Activated naive CD8-positive, alpha-beta T cell treated with anti-CD3 and anti-CD28 coated beads for 36 hours (primary cell): ENCODE data around the gene GRID1. TPM values are rescaled to one million over a fixed set of nuclear protein-coding genes. Genes with fewer than 3 reads are reported as not detected.
"Not testable (repeated sequence)": the region's sequence is repeated elsewhere in the genome, so short reads cannot be mapped to it uniquely, and the experiment has no call there.

Experiments used
- DNase-seq: peaks from one replicate; pipeline ENCODE4 v3.0.0; 2021
- H3K27ac Mint-ChIP-seq: one replicate; pipeline ENCODE4 v1.8.0; 2022; ENCODE audit warnings: mild to moderate bottlenecking, moderate library complexity, mixed read lengths
- H3K27me3 Mint-ChIP-seq: one replicate; pipeline ENCODE4 v1.8.0; 2022; ENCODE audit warnings: mild to moderate bottlenecking, mixed read lengths
- H3K36me3 Mint-ChIP-seq: one replicate; pipeline ENCODE4 v1.8.0; 2021; ENCODE audit warnings: mild to moderate bottlenecking, mixed read lengths
- H3K4me1 Mint-ChIP-seq: one replicate; pipeline ENCODE4 v1.8.0; 2021; ENCODE audit warnings: mixed read lengths
- H3K4me3 Mint-ChIP-seq: one replicate; pipeline ENCODE4 v1.8.0; 2022; ENCODE audit warnings: mild to moderate bottlenecking, moderate library complexity, mixed read lengths
- H3K9me3 Mint-ChIP-seq: one replicate; pipeline ENCODE4 v1.8.0; 2022; ENCODE audit warnings: mixed read lengths
- total RNA-seq, 2 experiments: library from RNA; stranded (reverse); gene quantifications; one replicate each; pipeline ENCODE4 v1.2.3, GENCODE V29; 2021

The GRID1 gene
- total RNA-seq, 2 experiments from 2014 or later: not detected

- DNase-seq: no peak
- Mint-ChIP-seq H3K36me3 (no peaks in the 10 kb centered on the region), H3K4me1 (no peaks in the 10 kb centered on the region), H3K9me3 (no peaks in the 10 kb centered on the region), H3K27me3 (peaks cover 4% of the 10 kb centered on the region), H3K4me3 (no peak overlapping the region), H3K27ac (no peak overlapping the region)
Observed at GRCh38 chr10:85859859-85860258, 506.7 kb downstream of the GRID1 start.

- no peak for DNase-seq
- Mint-ChIP-seq H3K27ac (no peak overlapping the region), H3K4me1 (no peaks in the 10 kb centered on the region), H3K36me3 (no peaks in the 10 kb centered on the region), H3K27me3 (peaks cover 4% of the 10 kb centered on the region), H3K9me3 (no peaks in the 10 kb centered on the region), H3K4me3 (no peak overlapping the region)
Observed at GRCh38 chr10:85858776-85859515, 507.6 kb downstream of the GRID1 start.

GRCh38 chr10:85857791-85858190 is 508.8 kb downstream of the GRID1 start:
- DNase-seq: no peak
- Mint-ChIP-seq H3K27me3 (peaks cover 4% of the 10 kb centered on the region), H3K36me3 (no peaks in the 10 kb centered on the region), H3K27ac (no peak overlapping the region), H3K9me3 (no peaks in the 10 kb centered on the region), H3K4me3 (no peak overlapping the region), H3K4me1 (no peaks in the 10 kb centered on the region)

GRCh38 chr10:85857305-85857704 is 509.3 kb downstream of the GRID1 start:
- H3K36me3 Mint-ChIP-seq: no peaks in the 10 kb centered on the region
- peaks cover 4% of the 10 kb centered on the region for H3K27me3 Mint-ChIP-seq
- no peak for DNase-seq
- no peak overlapping the region for H3K4me3 Mint-ChIP-seq
- H3K27ac Mint-ChIP-seq: no peak overlapping the region
- H3K9me3 Mint-ChIP-seq: no peaks in the 10 kb centered on the region
- no peaks in the 10 kb centered on the region for H3K4me1 Mint-ChIP-seq

- Mint-ChIP-seq H3K27ac (no peak overlapping the region), H3K36me3 (no peaks in the 10 kb centered on the region), H3K4me3 (no peak overlapping the region), H3K4me1 (no peaks in the 10 kb centered on the region), H3K9me3 (no peaks in the 10 kb centered on the region), H3K27me3 (no peaks in the 10 kb centered on the region)
- no peak for DNase-seq
Observed at GRCh38 chr10:85851934-85852333, 514.7 kb downstream of the GRID1 start.

GRCh38 chr10:85851325-85851724 is 515.3 kb downstream of the GRID1 start:
- Mint-ChIP-seq H3K27ac (no peak overlapping the region), H3K36me3 (no peaks in the 10 kb centered on the region), H3K9me3 (no peaks in the 10 kb centered on the region), H3K4me3 (no peak overlapping the region), H3K27me3 (no peaks in the 10 kb centered on the region), H3K4me1 (no peaks in the 10 kb centered on the region)
- DNase-seq: no peak

- no peaks in the 10 kb centered on the region for H3K4me1 Mint-ChIP-seq
- H3K36me3 Mint-ChIP-seq: no peaks in the 10 kb centered on the region
- H3K27me3 Mint-ChIP-seq: no peaks in the 10 kb centered on the region
- DNase-seq: no peak
- no peak overlapping the region for H3K4me3 Mint-ChIP-seq
- no peak overlapping the region for H3K27ac Mint-ChIP-seq
- no peaks in the 10 kb centered on the region for H3K9me3 Mint-ChIP-seq
Observed at GRCh38 chr10:85850736-85851135, 515.9 kb downstream of the GRID1 start.

GRCh38 chr10:85849315-85849714 is 517.3 kb downstream of the GRID1 start:
- no peaks in the 10 kb centered on the region for H3K9me3 Mint-ChIP-seq
- no peak for DNase-seq
- no peaks in the 10 kb centered on the region for H3K27me3 Mint-ChIP-seq
- no peak overlapping the region for H3K27ac Mint-ChIP-seq
- no peaks in the 10 kb centered on the region for H3K36me3 Mint-ChIP-seq
- no peak overlapping the region for H3K4me3 Mint-ChIP-seq
- H3K4me1 Mint-ChIP-seq: no peaks in the 10 kb centered on the region

- Mint-ChIP-seq H3K36me3 (no peaks in the 10 kb centered on the region), H3K27me3 (no peaks in the 10 kb centered on the region), H3K4me1 (no peaks in the 10 kb centered on the region), H3K27ac (no peak overlapping the region), H3K4me3 (no peak overlapping the region), H3K9me3 (no peaks in the 10 kb centered on the region)
- no peak for DNase-seq
Observed at GRCh38 chr10:85848756-85849155, 517.8 kb downstream of the GRID1 start.

GRCh38 chr10:85847085-85847484 is 519.5 kb downstream of the GRID1 start:
- no peaks in the 10 kb centered on the region for H3K36me3 Mint-ChIP-seq

GRCh38 chr10:85838660-85839059 is 527.9 kb downstream of the GRID1 start:
- DNase-seq, H3K27me3 Mint-ChIP-seq, H3K4me3 Mint-ChIP-seq, H3K4me1 Mint-ChIP-seq, H3K36me3 Mint-ChIP-seq, H3K27ac Mint-ChIP-seq: not testable (repeated sequence)
- H3K9me3 Mint-ChIP-seq: peaks cover 29% of the 10 kb centered on the region

More at GRCh38 chr10:85847085-85847484, 519.5 kb downstream of the GRID1 start:
- Mint-ChIP-seq H3K4me3 (no peak overlapping the region), H3K27me3 (no peaks in the 10 kb centered on the region), H3K4me1 (no peaks in the 10 kb centered on the region), H3K27ac (no peak overlapping the region), H3K9me3 (no peaks in the 10 kb centered on the region)
- DNase-seq: no peak

- Mint-ChIP-seq H3K9me3 (peaks cover 20% of the 10 kb centered on the region), H3K36me3 (no peaks in the 10 kb centered on the region), H3K4me1 (no peaks in the 10 kb centered on the region), H3K27ac (no peak overlapping the region), H3K4me3 (no peak overlapping the region), H3K27me3 (peaks cover 5% of the 10 kb centered on the region)
- DNase-seq: no peak
Observed at GRCh38 chr10:85832988-85833387, 533.6 kb downstream of the GRID1 start.

- H3K27me3 Mint-ChIP-seq: peaks cover 9% of the 10 kb centered on the region
- H3K4me3 Mint-ChIP-seq: no peak overlapping the region
- H3K4me1 Mint-ChIP-seq: no peaks in the 10 kb centered on the region
- no peaks in the 10 kb centered on the region for H3K36me3 Mint-ChIP-seq
- H3K27ac Mint-ChIP-seq: no peak overlapping the region
- peaks cover 22% of the 10 kb centered on the region for H3K9me3 Mint-ChIP-seq
- DNase-seq: no peak
Observed at GRCh38 chr10:85831422-85831821, 535.2 kb downstream of the GRID1 start.

GRCh38 chr10:85826377-85826776 is 540.2 kb downstream of the GRID1 start:
- no peaks in the 10 kb centered on the region for H3K36me3 Mint-ChIP-seq
- H3K4me1 Mint-ChIP-seq: no peaks in the 10 kb centered on the region
- peaks cover 15% of the 10 kb centered on the region for H3K9me3 Mint-ChIP-seq
- H3K27me3 Mint-ChIP-seq: peaks cover 9% of the 10 kb centered on the region
- H3K4me3 Mint-ChIP-seq: no peak overlapping the region
- no peak overlapping the region for H3K27ac Mint-ChIP-seq
- no peak for DNase-seq

- Mint-ChIP-seq H3K4me3 (no peak overlapping the region), H3K4me1 (no peaks in the 10 kb centered on the region), H3K9me3 (peaks cover 22% of the 10 kb centered on the region), H3K27me3 (no peaks in the 10 kb centered on the region), H3K36me3 (no peaks in the 10 kb centered on the region), H3K27ac (no peak overlapping the region)
- no peak for DNase-seq
Observed at GRCh38 chr10:85811405-85811804, 555.2 kb downstream of the GRID1 start.

GRCh38 chr10:85810674-85811073 is 555.9 kb downstream of the GRID1 start:
- H3K27me3 Mint-ChIP-seq: no peaks in the 10 kb centered on the region
- H3K4me3 Mint-ChIP-seq: no peak overlapping the region
- no peaks in the 10 kb centered on the region for H3K36me3 Mint-ChIP-seq
- H3K9me3 Mint-ChIP-seq: peaks cover 22% of the 10 kb centered on the region
- no peak for DNase-seq
- no peaks in the 10 kb centered on the region for H3K4me1 Mint-ChIP-seq
- no peak overlapping the region for H3K27ac Mint-ChIP-seq
